H1 (cell line): ENCODE measurements around the gene STRA8. TPM values are rescaled to one million over a fixed set of nuclear protein-coding genes. Genes with fewer than 3 reads are reported as not detected.

ENCODE experiments used
- BACH1 ChIP-seq: IDR thresholded peaks from 2 replicates; pipeline ENCODE4 v1.6.1; 2012; ENCODE audit warnings: low read length, improper control_type of control experiment
- CHD1 ChIP-seq: IDR thresholded peaks from 2 replicates; pipeline ENCODE4 v1.6.1; 2012; ENCODE audit warnings: low read depth, low read length, improper control_type of control experiment
- HDAC2 ChIP-seq, 2 experiments: fragments of 300-600 bp in 1 of 2; sonication (generic) in 1 of 2; IDR thresholded peaks; 2 replicates each; pipeline ENCODE4 v1.6.1; 2011 to 2012; ENCODE audit warnings: low read depth in 2 of 2, low read length in 2 of 2, mild to moderate bottlenecking in 2 of 2, moderate library complexity in 2 of 2, borderline replicate concordance in 1 of 2, inconsistent platforms in 1 of 2
- NANOG ChIP-seq: IDR thresholded peaks from 2 replicates; pipeline ENCODE4 v1.6.1; 2011; ENCODE audit warnings: low read length, low read depth, mild to moderate bottlenecking, inconsistent platforms; ENCODE audit not compliant: insufficient read depth, poor library complexity, severe bottlenecking
- NRF1 ChIP-seq: IDR thresholded peaks from 2 replicates; pipeline ENCODE4 v1.6.1; 2011; ENCODE audit warnings: mild to moderate bottlenecking, low read depth, low read length, improper control_type of control experiment
- RBBP5 ChIP-seq: IDR thresholded peaks from 2 replicates; pipeline ENCODE4 v1.7.1; 2012; ENCODE audit warnings: low read depth, mild to moderate bottlenecking, inconsistent platforms, low read length, moderate library complexity, borderline replicate concordance
- SIN3A ChIP-seq, 2 experiments: IDR thresholded peaks in 1 of 2; conservative IDR thresholded peaks in 1 of 2; 2 replicates each; pipeline ENCODE4 v1.6.1; 2011 to 2012; ENCODE audit warnings: low read length in 2 of 2, improper control_type of control experiment in 1 of 2, low read depth in 1 of 2, mild to moderate bottlenecking in 1 of 2
- SP4 ChIP-seq: IDR thresholded peaks from 2 replicates; pipeline ENCODE4 v1.6.1; 2012; ENCODE audit warnings: low read length, inconsistent platforms
- YY1 ChIP-seq: IDR thresholded peaks from 2 replicates; pipeline ENCODE4 v1.6.1; 2011; ENCODE audit warnings: low read depth, mild to moderate bottlenecking, low read length
- polyA plus RNA-seq, 7 experiments: library from polyadenylated mRNA; depleted of rRNA in 3 of 7; stranded (reverse) in 5 of 7; unstranded in 2 of 7; fragments of >200 nt in 5 of 7; fragments of 200-250 nt in 2 of 7; gene quantifications; 1 replicate in 5 of 7; 2 replicates in 1 of 7; 4 replicates in 1 of 7; pipeline versions ENCODE4 v1.2.1 to v1.2.3, GENCODE V29; 2011 to 2013; ENCODE audit warnings: missing spikeins in 2 of 7, mixed read lengths in 2 of 7
- total RNA-seq: library from RNA; stranded (reverse); fragmentation: NEBNext Ultra II Directional; extraction: Animal tissue kit (Norgen Biotek cat#: 25700); gene quantifications from 2 replicates; pipeline ENCODE4 v1.2.1, GENCODE V29; 2021
- TF ChIP-seq, protein P1 (sequence below): fragments of 300-600 bp; sonication (generic); IDR thresholded peaks from 2 replicates; pipeline ENCODE4 v1.7.1; 2012; ENCODE audit warnings: low read length, moderate library complexity, mild to moderate bottlenecking, inconsistent platforms; ENCODE audit not compliant: insufficient replicate concordance
- TF ChIP-seq, protein P2 (sequence below): IDR thresholded peaks from 2 replicates; pipeline ENCODE4 v1.6.1; 2012; ENCODE audit warnings: inconsistent platforms

STRA8 gene
- total and polyA plus RNA-seq, 2 of the 8 experiments (the other 6 are each of a cell fraction or from before 2014, with no cell fraction given): not detected

DNA sequence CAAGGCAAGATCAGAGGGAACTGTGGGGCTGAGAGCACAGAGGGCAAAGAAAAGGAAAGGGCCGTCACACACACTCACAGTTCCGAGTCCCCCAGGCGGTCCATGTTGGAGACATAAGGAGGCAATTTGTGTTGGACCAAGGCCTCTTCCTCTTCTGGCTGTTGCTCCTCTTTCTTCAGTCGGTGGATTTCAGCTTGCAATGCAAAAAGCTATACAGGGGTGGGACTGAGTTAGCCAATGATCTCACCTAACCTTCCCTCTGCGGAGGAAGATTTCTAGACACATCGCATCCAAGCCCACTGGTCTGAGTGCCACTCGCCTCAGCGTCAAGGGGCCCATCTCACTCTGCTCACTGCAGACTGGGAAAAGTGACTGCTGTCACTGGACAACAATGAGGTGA, 27.8 kb upstream of the STRA8 start (continued):
- TF ChIP-seq, protein P1, sequence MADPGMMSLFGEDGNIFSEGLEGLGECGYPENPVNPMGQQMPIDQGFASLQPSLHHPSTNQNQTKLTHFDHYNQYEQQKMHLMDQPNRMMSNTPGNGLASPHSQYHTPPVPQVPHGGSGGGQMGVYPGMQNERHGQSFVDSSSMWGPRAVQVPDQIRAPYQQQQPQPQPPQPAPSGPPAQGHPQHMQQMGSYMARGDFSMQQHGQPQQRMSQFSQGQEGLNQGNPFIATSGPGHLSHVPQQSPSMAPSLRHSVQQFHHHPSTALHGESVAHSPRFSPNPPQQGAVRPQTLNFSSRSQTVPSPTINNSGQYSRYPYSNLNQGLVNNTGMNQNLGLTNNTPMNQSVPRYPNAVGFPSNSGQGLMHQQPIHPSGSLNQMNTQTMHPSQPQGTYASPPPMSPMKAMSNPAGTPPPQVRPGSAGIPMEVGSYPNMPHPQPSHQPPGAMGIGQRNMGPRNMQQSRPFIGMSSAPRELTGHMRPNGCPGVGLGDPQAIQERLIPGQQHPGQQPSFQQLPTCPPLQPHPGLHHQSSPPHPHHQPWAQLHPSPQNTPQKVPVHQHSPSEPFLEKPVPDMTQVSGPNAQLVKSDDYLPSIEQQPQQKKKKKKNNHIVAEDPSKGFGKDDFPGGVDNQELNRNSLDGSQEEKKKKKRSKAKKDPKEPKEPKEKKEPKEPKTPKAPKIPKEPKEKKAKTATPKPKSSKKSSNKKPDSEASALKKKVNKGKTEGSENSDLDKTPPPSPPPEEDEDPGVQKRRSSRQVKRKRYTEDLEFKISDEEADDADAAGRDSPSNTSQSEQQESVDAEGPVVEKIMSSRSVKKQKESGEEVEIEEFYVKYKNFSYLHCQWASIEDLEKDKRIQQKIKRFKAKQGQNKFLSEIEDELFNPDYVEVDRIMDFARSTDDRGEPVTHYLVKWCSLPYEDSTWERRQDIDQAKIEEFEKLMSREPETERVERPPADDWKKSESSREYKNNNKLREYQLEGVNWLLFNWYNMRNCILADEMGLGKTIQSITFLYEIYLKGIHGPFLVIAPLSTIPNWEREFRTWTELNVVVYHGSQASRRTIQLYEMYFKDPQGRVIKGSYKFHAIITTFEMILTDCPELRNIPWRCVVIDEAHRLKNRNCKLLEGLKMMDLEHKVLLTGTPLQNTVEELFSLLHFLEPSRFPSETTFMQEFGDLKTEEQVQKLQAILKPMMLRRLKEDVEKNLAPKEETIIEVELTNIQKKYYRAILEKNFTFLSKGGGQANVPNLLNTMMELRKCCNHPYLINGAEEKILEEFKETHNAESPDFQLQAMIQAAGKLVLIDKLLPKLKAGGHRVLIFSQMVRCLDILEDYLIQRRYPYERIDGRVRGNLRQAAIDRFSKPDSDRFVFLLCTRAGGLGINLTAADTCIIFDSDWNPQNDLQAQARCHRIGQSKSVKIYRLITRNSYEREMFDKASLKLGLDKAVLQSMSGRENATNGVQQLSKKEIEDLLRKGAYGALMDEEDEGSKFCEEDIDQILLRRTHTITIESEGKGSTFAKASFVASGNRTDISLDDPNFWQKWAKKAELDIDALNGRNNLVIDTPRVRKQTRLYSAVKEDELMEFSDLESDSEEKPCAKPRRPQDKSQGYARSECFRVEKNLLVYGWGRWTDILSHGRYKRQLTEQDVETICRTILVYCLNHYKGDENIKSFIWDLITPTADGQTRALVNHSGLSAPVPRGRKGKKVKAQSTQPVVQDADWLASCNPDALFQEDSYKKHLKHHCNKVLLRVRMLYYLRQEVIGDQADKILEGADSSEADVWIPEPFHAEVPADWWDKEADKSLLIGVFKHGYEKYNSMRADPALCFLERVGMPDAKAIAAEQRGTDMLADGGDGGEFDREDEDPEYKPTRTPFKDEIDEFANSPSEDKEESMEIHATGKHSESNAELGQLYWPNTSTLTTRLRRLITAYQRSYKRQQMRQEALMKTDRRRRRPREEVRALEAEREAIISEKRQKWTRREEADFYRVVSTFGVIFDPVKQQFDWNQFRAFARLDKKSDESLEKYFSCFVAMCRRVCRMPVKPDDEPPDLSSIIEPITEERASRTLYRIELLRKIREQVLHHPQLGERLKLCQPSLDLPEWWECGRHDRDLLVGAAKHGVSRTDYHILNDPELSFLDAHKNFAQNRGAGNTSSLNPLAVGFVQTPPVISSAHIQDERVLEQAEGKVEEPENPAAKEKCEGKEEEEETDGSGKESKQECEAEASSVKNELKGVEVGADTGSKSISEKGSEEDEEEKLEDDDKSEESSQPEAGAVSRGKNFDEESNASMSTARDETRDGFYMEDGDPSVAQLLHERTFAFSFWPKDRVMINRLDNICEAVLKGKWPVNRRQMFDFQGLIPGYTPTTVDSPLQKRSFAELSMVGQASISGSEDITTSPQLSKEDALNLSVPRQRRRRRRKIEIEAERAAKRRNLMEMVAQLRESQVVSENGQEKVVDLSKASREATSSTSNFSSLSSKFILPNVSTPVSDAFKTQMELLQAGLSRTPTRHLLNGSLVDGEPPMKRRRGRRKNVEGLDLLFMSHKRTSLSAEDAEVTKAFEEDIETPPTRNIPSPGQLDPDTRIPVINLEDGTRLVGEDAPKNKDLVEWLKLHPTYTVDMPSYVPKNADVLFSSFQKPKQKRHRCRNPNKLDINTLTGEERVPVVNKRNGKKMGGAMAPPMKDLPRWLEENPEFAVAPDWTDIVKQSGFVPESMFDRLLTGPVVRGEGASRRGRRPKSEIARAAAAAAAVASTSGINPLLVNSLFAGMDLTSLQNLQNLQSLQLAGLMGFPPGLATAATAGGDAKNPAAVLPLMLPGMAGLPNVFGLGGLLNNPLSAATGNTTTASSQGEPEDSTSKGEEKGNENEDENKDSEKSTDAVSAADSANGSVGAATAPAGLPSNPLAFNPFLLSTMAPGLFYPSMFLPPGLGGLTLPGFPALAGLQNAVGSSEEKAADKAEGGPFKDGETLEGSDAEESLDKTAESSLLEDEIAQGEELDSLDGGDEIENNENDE: no peak
- TF ChIP-seq NRF1 (no peak), BACH1 (no peak), CHD1 (no peak), NANOG (no peak), YY1 (no peak), RBBP5 (no peak), HDAC2 (IDR thresholded peaks at IDR 0.05; ENCODE audit: borderline replicate concordance in 1 of 2, low read depth in 2 of 2, low read length in 2 of 2) (no peak), SP4 (no peak), SIN3A (conservative IDR thresholded peaks at IDR 0.05 in 1 of 2, IDR thresholded peaks at IDR 0.05 in 1 of 2; ENCODE audit: low read depth in 1 of 2, low read length in 2 of 2) (no peak)
- TF ChIP-seq, protein P2, sequence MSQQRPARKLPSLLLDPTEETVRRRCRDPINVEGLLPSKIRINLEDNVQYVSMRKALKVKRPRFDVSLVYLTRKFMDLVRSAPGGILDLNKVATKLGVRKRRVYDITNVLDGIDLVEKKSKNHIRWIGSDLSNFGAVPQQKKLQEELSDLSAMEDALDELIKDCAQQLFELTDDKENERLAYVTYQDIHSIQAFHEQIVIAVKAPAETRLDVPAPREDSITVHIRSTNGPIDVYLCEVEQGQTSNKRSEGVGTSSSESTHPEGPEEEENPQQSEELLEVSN: no peak
